HEK293 (cell line): ENCODE results near the gene TRMT1.

Source experiments
- CTCF ChIP-seq: fragments of 450-650 bp; formaldehyde crosslinking; IDR thresholded peaks from 2 replicates; pipeline ENCODE4 v1.5.1; 2016; ENCODE audit warnings: missing biosample characterization, missing genetic modification characterization
- HOXC10 ChIP-seq: sonication (generic); formaldehyde crosslinking; IDR thresholded peaks from 2 replicates; pipeline ENCODE4 v1.8.1; 2023; ENCODE audit warnings: mild to moderate bottlenecking, missing genetic modification reagents
- KLF16 ChIP-seq: fragments of 450-650 bp; formaldehyde crosslinking; IDR thresholded peaks from 2 replicates; pipeline ENCODE4 v1.5.1; 2017; ENCODE audit warnings: missing biosample characterization, missing genetic modification characterization
- KLF9 ChIP-seq: fragments of 450-650 bp; formaldehyde crosslinking; IDR thresholded peaks from 2 replicates; pipeline ENCODE4 v1.5.1; 2016; ENCODE audit warnings: missing biosample characterization, missing genetic modification characterization, low read depth
- PBX3 ChIP-seq: sonication (generic); formaldehyde crosslinking; IDR thresholded peaks from 2 replicates; pipeline ENCODE4 v1.8.1; 2022; ENCODE audit warnings: mild to moderate bottlenecking, moderate library complexity, missing genetic modification reagents
- REPIN1 ChIP-seq: fragments of 450-650 bp; formaldehyde crosslinking; IDR thresholded peaks from 2 replicates; pipeline ENCODE4 v1.5.1; 2017; ENCODE audit warnings: missing biosample characterization, missing genetic modification characterization, low read depth
- SALL2 ChIP-seq: fragments of 450-650 bp; formaldehyde crosslinking; IDR thresholded peaks from 2 replicates; pipeline ENCODE4 v1.5.0; 2017; ENCODE audit warnings: missing biosample characterization, mild to moderate bottlenecking, missing genetic modification characterization, borderline replicate concordance
- SCRT1 ChIP-seq: fragments of 450-650 bp; formaldehyde crosslinking; IDR thresholded peaks from 2 replicates; pipeline ENCODE4 v1.5.1; 2016; ENCODE audit warnings: missing biosample characterization, missing genetic modification characterization, borderline replicate concordance
- SP2 ChIP-seq: fragments of 450-650 bp; formaldehyde crosslinking; IDR thresholded peaks from 2 replicates; pipeline ENCODE4 v1.5.1; 2016; ENCODE audit warnings: missing biosample characterization, missing genetic modification characterization
- TCF7L2 ChIP-seq: IDR thresholded peaks from 2 replicates; pipeline ENCODE4 v1.6.1; 2011; ENCODE audit warnings: low read depth, mild to moderate bottlenecking, inconsistent platforms, low read length, moderate library complexity, borderline replicate concordance
- TRIM28 ChIP-seq: IDR thresholded peaks from 2 replicates; pipeline ENCODE4 v1.6.1; 2011; ENCODE audit warnings: low read length, control low read depth, borderline replicate concordance
- YY1 ChIP-seq: fragments of 450-650 bp; formaldehyde crosslinking; IDR thresholded peaks from 2 replicates; pipeline ENCODE4 v1.5.1; 2018; ENCODE audit warnings: missing biosample characterization, missing genetic modification characterization
- ZBTB21 ChIP-seq: fragments of 450-650 bp; formaldehyde crosslinking; IDR thresholded peaks from 2 replicates; pipeline ENCODE4 v1.5.1; 2017; ENCODE audit warnings: missing biosample characterization, missing genetic modification characterization
- ZBTB26 ChIP-seq: fragments of 450-650 bp; formaldehyde crosslinking; optimal IDR thresholded peaks from 2 replicates; pipeline ENCODE3; 2016; ENCODE audit warnings: missing biosample characterization, mild to moderate bottlenecking, missing genetic modification characterization
- ZNF10 ChIP-seq: fragments of 450-650 bp; formaldehyde crosslinking; IDR thresholded peaks from 2 replicates; pipeline ENCODE4 v1.5.1; 2017; ENCODE audit warnings: missing biosample characterization, missing genetic modification characterization
- ZNF16 ChIP-seq: fragments of 450-650 bp; formaldehyde crosslinking; IDR thresholded peaks from 2 replicates; pipeline ENCODE4 v1.5.1; 2016; ENCODE audit warnings: low read depth, missing biosample characterization, missing genetic modification characterization
- ZNF19 ChIP-seq: fragments of 450-650 bp; formaldehyde crosslinking; IDR thresholded peaks from 2 replicates; pipeline ENCODE4; 2016; ENCODE audit warnings: missing biosample characterization, missing genetic modification characterization, low read depth
- ZNF214 ChIP-seq: fragments of 450-650 bp; formaldehyde crosslinking; IDR thresholded peaks from 2 replicates; pipeline ENCODE4 v1.5.1; 2017; ENCODE audit warnings: missing biosample characterization, mild to moderate bottlenecking, missing genetic modification characterization, borderline replicate concordance
- ZNF302 ChIP-seq: fragments of 450-650 bp; formaldehyde crosslinking; IDR thresholded peaks from 2 replicates; pipeline ENCODE4 v1.5.1; 2016; ENCODE audit warnings: missing biosample characterization, missing genetic modification characterization, low read depth
- ZNF362 ChIP-seq: fragments of 450-650 bp; formaldehyde crosslinking; IDR thresholded peaks from 2 replicates; pipeline ENCODE4 v1.5.1; 2016; ENCODE audit warnings: missing biosample characterization, missing genetic modification characterization
- ZNF37A ChIP-seq: fragments of 450-650 bp; IDR thresholded peaks from 2 replicates; pipeline ENCODE4 v1.5.1; 2018; ENCODE audit warnings: missing biosample characterization, missing genetic modification characterization
- ZNF473 ChIP-seq: fragments of 450-650 bp; formaldehyde crosslinking; IDR thresholded peaks from 2 replicates; pipeline ENCODE4 v1.5.1; 2017; ENCODE audit warnings: missing biosample characterization, missing genetic modification characterization
- ZNF510 ChIP-seq: fragments of 450-650 bp; formaldehyde crosslinking; IDR thresholded peaks from 2 replicates; pipeline ENCODE4 v1.5.1; 2018; ENCODE audit warnings: mild to moderate bottlenecking, missing genetic modification characterization, missing biosample characterization; ENCODE audit not compliant: insufficient replicate concordance
- ZNF560 ChIP-seq: fragments of 450-650 bp; formaldehyde crosslinking; IDR thresholded peaks from 2 replicates; pipeline ENCODE4 v1.5.1; 2017; ENCODE audit warnings: missing biosample characterization, missing genetic modification characterization, borderline replicate concordance
- ZNF580 ChIP-seq: fragments of 450-650 bp; formaldehyde crosslinking; IDR thresholded peaks from 2 replicates; pipeline ENCODE4 v1.5.1; 2016; ENCODE audit warnings: missing biosample characterization, missing genetic modification characterization
- ZNF585B ChIP-seq: fragments of 450-650 bp; formaldehyde crosslinking; IDR thresholded peaks from 2 replicates; pipeline ENCODE4 v1.5.1; 2016; ENCODE audit warnings: missing biosample characterization, missing genetic modification characterization
- ZNF596 ChIP-seq: fragments of 450-650 bp; IDR thresholded peaks from 2 replicates; pipeline ENCODE4 v1.5.0; 2018; ENCODE audit warnings: missing biosample characterization, mild to moderate bottlenecking, missing genetic modification characterization, moderate library complexity
- ZNF610 ChIP-seq: fragments of 450-650 bp; formaldehyde crosslinking; IDR thresholded peaks from 2 replicates; pipeline ENCODE4 v1.5.1; 2016; ENCODE audit warnings: missing biosample characterization, missing genetic modification characterization, borderline replicate concordance
- ZNF624 ChIP-seq: fragments of 450-650 bp; formaldehyde crosslinking; IDR thresholded peaks from 2 replicates; pipeline ENCODE4 v1.5.1; 2017; ENCODE audit warnings: missing biosample characterization, missing genetic modification characterization
- ZNF626 ChIP-seq: fragments of 450-650 bp; sonication (Bioruptor Pico); formaldehyde crosslinking; IDR thresholded peaks from 2 replicates; pipeline ENCODE4 v1.5.1; 2018; ENCODE audit warnings: missing biosample characterization, missing genetic modification characterization, inconsistent platforms
- ZNF645 ChIP-seq: fragments of 450-650 bp; formaldehyde crosslinking; IDR thresholded peaks from 2 replicates; pipeline ENCODE4; 2016; ENCODE audit warnings: missing biosample characterization, missing genetic modification characterization
- ZNF658 ChIP-seq: fragments of 450-650 bp; formaldehyde crosslinking; IDR thresholded peaks from 2 replicates; pipeline ENCODE4; 2016; ENCODE audit warnings: missing biosample characterization, missing genetic modification characterization
- ZNF677 ChIP-seq: fragments of 450-650 bp; IDR thresholded peaks from 2 replicates; pipeline ENCODE4 v1.5.0; 2018; ENCODE audit warnings: missing biosample characterization, mild to moderate bottlenecking, missing genetic modification characterization, moderate library complexity
- ZNF843 ChIP-seq: fragments of 450-650 bp; formaldehyde crosslinking; IDR thresholded peaks from 2 replicates; pipeline ENCODE4 v1.5.1; 2016; ENCODE audit warnings: missing biosample characterization, missing genetic modification characterization

TRMT1 gene

GRCh38 chr19:13153569-13154240, 37.2 kb upstream of the TRMT1 start (continued):
- no peak for TF ChIP-seq ZNF302 (tag by site-specific recombination)
- no peak for TF ChIP-seq REPIN1 (tag by site-specific recombination)
- no peak for TF ChIP-seq TRIM28
- no peak for TF ChIP-seq ZNF560 (tag by site-specific recombination)
- peak; percentile 93 for TF ChIP-seq CTCF
- no peak for TF ChIP-seq ZNF37A (tag by site-specific recombination)
- TF ChIP-seq ZNF580 (tag by site-specific recombination) = no peak
- TF ChIP-seq ZBTB26 (tag by site-specific recombination) = peak; percentile 74
- no peak for TF ChIP-seq ZNF658 (tag by site-specific recombination)
- no peak for TF ChIP-seq ZNF214 (tag by site-specific recombination)
- TF ChIP-seq YY1 (tag by site-specific recombination) = no peak
- no peak for TF ChIP-seq ZNF473 (tag by site-specific recombination)
- TF ChIP-seq HOXC10 (CRISPR knock-in tag) = no peak; the same call in 1 of the 2 replicates
- TF ChIP-seq PBX3 (CRISPR knock-in tag) = no peak
- TF ChIP-seq ZNF16 (tag by site-specific recombination) = no peak
- no peak for TF ChIP-seq ZNF677 (tag by site-specific recombination)
- no peak for TF ChIP-seq ZNF624 (tag by site-specific recombination)
- no peak for TF ChIP-seq ZBTB21 (tag by site-specific recombination)
- TF ChIP-seq ZNF585B (tag by site-specific recombination) = no peak
- no peak for TF ChIP-seq ZNF626
- no peak for TF ChIP-seq KLF9 (tag by site-specific recombination)
- TF ChIP-seq KLF16 (tag by site-specific recombination) = no peak
- no peak for TF ChIP-seq ZNF596 (tag by site-specific recombination)
- no peak for TF ChIP-seq ZNF10 (tag by site-specific recombination)
- TF ChIP-seq SP2 (tag by site-specific recombination) = no peak
- TF ChIP-seq ZNF610 (tag by site-specific recombination) = no peak
- no peak for TF ChIP-seq SALL2
- no peak for TF ChIP-seq ZNF19
- TF ChIP-seq TCF7L2 = no peak
- no peak for TF ChIP-seq ZNF362 (tag by site-specific recombination)
- TF ChIP-seq ZNF645 (tag by site-specific recombination) = peak; percentile 95
- no peak for TF ChIP-seq ZNF843
- no peak for TF ChIP-seq SCRT1 (tag by site-specific recombination)
- no peak for TF ChIP-seq ZNF510 (tag by site-specific recombination)
